Activated T-helper 1 cell treated with anti-CD3 and anti-CD28 coated beads, Interleukin-2, amount 50 U/mL, for 16 hours (primary cell): ENCODE results near the gene MRPS15.
A peak's percentile ranks its signal among the peaks of the same experiment; 100 is the strongest.

Experiments used
- DNase-seq, 2 donors: peaks; one replicate each; pipeline ENCODE4 v3.0.0-alpha.2; 2020; ENCODE audit warnings: low read depth in 1 of 2, low spot score in 1 of 2

Gene MRPS15

DNA sequence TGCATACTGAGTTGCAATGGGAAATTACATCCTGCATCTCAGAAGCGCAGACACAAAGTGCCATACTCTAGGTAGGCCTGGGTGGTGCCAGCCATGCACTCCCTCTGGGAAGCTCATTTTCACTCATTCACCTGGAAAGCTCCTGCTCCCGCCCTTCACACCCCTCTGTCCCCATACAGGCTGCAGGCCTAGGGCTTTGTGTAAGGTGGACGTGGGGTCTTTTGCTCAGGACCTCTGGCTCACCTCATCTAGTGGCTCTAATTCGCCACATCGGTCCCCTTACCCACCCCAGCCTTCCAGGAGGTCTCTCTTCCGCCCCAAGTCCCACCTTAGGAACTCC, 751 bp downstream of the MRPS15 start:
- no peak for DNase-seq

DNA sequence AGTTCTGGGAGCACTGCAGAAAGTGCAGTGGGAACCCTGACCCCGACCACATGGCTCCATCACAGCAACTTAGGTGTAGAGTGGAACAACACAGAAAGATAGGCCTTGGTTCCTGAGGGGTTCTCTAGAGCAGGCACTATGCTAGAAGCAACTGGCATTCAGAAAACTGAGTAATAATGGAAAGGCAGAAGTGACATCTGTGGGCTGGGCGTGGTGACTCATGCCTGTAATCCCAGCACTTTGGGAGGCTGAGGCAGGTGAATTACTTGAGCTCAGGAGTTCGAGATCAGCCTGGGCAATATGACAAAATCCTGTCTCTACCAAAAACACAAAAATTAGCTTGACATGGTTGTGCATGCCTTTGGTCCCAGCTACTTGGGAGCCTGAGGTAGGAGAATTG, 5.3 kb downstream of the MRPS15 start:
- DNase-seq: no peak

- no peak for DNase-seq
Observed at GRCh38 chr1:36457691-36458090, 6.5 kb downstream of the MRPS15 start.

GRCh38 chr1:36456391-36456928, 7.7 kb downstream of the MRPS15 start:
- no peak for DNase-seq

- DNase-seq: no peak
Observed at GRCh38 chr1:36455386-36455785, 8.8 kb downstream of the MRPS15 start.

- DNase-seq: no peak
Observed at GRCh38 chr1:36453600-36454388, 10.4 kb downstream of the MRPS15 start.

- DNase-seq: no peak
Observed at GRCh38 chr1:36453051-36453450, 11.1 kb downstream of the MRPS15 start.

GRCh38 chr1:36450919-36451305, 13.3 kb downstream of the MRPS15 start:
- DNase-seq: no peak

GRCh38 chr1:36450270-36450918, 13.8 kb downstream of the MRPS15 start, which contains the start of gene OSCP1:
Gene OSCP1 (minus strand): TSS chr1:36450451. CDS start chr1:36450369, 82 bp downstream.
- DNase-seq: peak; percentile 55 to 75

DNA sequence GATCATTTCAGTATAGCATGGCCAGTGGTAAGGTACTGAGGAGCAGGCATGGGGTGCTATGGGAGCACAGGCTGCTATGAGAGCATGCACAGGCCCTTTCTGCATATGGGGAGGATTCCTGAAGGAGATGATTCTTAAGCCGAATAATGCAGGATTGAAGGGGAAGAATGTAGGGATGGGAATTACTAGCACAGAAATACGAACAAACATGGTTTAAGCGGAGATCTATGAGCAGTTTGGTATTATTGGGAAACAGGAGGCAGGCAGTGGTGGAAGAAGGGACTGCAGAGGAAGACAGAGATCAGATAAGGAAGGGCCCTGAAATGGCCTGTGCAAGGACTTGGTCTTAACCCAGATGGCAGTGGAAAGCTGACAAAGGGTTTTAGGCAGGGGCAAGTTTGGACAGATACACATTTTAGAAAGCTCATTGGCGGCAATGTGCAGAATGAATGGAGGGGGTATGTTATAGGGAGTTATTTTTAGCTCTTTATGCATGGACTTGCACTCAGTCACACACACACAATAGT, 15.6 kb downstream of the MRPS15 start:
- no peak for DNase-seq

DNA sequence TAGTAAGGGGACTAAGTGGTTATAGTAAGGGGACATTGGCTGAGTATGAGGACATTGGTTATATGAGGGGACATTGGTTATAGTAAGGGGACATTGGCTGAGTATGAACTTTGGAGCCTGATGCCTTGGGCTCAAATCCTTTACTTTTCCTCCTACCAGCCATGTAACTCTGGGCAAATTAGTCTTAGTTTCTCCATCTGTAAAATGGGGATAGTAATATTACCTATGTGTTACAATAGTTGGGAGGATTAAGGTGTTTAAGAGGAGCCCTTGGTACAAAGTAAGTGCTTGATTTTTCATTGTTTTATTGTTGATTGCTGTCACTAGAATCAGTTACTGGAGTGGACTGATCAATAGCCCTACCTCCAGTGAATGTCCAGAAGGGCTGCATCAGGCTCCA, 16.7 kb downstream of the MRPS15 start:
- DNase-seq: no peak

- DNase-seq: no peak
Observed at GRCh38 chr1:36446746-36447145, 17.4 kb downstream of the MRPS15 start.

- no peak for DNase-seq
Observed at GRCh38 chr1:36446271-36446670, 17.9 kb downstream of the MRPS15 start.

- DNase-seq: no peak
Observed at GRCh38 chr1:36443297-36443696, 20.9 kb downstream of the MRPS15 start.

DNA sequence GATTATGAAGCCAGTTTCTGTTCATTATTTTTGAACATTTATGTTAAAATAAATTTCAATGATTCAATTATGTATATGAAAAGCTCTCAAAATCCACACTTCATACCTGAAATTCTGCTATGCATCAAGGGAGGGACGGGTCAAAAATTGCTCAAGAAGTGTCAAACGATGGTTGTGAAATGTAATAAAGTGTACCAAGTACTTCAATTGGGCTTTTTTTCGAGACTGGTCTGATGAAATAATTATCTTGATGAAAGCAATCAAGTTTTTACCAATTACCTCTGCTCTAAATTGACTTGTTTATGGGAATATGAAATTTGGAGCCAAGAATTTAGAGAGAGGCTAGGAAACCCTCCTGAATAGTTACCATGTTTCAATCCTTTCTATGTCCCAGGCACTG, 21.8 kb downstream of the MRPS15 start:
- no peak for DNase-seq

DNA sequence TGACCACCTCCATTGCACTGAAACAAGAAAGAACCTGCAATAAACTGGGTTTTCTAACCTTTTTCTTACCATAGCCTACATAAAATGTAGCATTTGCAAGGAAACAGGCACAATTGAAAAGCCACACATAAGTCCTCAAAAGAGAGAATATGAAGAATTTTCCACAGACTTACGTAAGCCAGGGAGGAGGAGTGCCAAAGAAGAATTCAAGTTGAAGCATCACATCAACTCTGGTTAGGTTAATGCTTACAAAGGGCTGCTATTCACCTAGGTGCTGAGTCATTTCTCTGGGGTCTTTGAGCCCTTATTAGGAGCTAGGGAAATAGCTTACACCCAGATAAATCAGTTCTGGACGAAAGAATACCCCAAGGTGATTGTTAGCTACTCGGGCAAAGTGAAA, 23.5 kb downstream of the MRPS15 start:
- no peak for DNase-seq

DNA sequence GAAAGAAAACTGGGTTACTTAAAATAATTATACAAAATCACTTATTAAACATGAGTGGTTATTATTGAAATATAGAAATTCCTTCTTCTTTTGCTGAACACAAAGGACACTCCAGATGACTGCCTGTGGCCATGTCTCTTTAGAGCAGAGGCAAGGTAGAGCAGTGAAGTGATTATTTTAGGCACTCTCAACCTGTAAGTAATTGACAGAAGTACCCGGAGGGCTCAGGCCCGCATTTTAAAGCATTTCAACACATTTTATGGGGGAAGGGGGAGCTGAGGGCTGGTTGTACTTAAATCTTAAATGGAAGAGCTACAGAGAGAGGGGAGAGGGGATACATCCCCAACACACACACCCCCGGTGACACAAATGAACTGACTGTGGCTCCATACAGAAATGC, 24.1 kb downstream of the MRPS15 start:
- DNase-seq: no peak

GRCh38 chr1:36438715-36439114, 25.5 kb downstream of the MRPS15 start:
- DNase-seq: no peak

GRCh38 chr1:36436821-36437220, 27.4 kb downstream of the MRPS15 start:
- DNase-seq: no peak

DNA sequence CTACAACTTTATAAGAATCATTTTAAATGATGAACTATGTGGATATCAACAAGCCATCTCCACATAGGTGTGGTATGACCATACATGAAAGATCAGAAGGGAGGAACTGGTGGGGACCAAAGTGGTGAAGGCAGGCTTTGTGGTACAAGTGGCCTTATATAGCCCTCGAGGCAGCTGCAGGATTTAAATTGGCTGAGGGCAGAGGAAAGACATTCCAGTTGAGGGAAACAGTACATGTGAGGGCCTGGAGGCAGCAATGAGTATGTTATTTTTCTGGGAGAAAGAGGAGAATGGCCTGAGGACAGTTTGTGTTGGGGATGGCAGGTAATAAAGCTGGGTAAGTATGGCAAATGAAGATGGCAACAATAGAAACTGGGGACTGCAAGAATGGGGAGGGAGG, 31.1 kb downstream of the MRPS15 start:
- no peak for DNase-seq

DNA sequence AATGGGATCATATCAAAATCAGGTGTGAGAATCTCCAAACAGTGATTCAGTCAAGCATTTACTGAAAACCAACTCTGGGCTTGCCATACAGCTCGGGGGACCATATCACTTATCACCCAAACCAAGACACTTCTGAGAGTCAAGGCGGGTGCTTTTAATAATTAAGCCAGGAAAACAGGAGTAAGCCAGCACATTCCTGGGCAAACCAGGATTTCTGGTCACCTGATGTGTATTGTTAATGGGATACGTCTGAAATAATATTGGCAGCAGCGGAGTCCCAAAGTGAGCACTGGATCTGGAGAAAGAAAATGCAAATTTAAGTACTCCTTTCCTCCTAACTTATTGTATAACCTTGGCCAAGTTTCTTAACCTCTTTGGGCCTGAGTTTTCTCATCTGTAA, 31.6 kb downstream of the MRPS15 start:
- no peak for DNase-seq

DNA sequence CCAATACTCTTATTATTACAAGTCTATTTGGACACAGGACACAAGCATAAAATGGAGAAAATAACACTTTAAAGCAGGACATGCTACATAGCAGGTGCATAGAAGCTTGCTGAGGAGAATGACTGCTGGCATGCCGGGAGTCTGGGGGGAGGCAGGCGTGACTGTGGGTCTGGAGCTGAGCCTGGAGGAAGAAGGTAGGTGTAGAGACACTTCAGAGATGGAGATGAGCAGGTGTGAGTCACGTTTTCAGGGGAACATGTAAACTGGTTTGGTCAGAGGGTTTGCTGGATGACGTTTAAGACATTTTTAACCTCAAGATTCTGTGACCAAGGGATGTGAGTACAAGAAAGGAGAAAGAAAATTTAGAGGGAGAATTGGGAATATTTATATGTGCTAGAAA, 38.4 kb downstream of the MRPS15 start:
- no peak for DNase-seq
